ENCODE results near the gene ZNF428. TPM values are rescaled to one million over a fixed set of nuclear protein-coding genes. Genes with fewer than 3 reads are reported as not detected.
A peak's percentile ranks its signal among the peaks of the same experiment; 100 is the strongest.

The ZNF428 gene
- polyA plus RNA-seq, 1 experiment: 34.0 TPM

DNA sequence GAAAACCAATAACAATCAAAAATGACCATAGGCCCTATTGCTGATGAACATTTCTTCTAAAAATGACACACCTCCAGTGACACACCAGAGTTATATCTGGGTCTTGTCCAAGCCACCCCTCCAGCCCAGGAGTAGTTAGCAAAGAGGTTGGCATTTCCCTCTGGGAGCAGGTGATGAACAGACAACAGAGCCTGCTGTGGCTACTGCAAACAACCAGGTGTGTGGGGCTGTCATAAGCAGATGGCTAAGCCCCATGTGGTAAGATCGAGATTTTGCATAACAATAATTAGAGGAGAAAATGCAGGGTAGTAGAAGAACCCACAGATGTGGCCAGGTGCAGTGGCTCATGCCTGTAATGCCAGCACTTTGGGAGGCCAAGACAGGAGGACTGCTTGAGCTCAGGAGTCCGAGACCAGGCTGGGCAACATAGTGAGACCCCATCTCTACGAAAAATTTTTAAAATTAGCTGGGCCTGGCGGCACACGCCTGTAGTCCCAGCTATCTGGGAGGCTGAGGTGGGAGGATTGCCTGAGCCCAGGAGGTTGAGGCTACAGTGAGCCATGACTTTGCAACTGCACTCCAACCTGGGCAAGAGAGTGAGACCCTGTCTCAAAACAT is 49.1 kb downstream of the ZNF428 start:
- Histone ChIP-seq H3K27me3 (ENCODE audit: control insufficient read depth, insufficient read depth, low read length) (no peaks in the 10 kb centered on the region), H3K36me3 (ENCODE audit: control insufficient read depth, insufficient read depth, low read length) (no peaks in the 10 kb centered on the region), H3K4me3 (ENCODE audit: low read depth, low read length) (no peak overlapping the region)
- no peak for DNase-seq (ENCODE audit: low read depth)
- POLR2A ChIA-PET: no interaction called here
- CTCF ChIA-PET: interaction anchor here (6.6 kb wide), 1 partner anchor 15 kb away, joined by 32 read pairs; no protein-coding TSS in a partner anchor
- TF ChIP-seq, protein P1, sequence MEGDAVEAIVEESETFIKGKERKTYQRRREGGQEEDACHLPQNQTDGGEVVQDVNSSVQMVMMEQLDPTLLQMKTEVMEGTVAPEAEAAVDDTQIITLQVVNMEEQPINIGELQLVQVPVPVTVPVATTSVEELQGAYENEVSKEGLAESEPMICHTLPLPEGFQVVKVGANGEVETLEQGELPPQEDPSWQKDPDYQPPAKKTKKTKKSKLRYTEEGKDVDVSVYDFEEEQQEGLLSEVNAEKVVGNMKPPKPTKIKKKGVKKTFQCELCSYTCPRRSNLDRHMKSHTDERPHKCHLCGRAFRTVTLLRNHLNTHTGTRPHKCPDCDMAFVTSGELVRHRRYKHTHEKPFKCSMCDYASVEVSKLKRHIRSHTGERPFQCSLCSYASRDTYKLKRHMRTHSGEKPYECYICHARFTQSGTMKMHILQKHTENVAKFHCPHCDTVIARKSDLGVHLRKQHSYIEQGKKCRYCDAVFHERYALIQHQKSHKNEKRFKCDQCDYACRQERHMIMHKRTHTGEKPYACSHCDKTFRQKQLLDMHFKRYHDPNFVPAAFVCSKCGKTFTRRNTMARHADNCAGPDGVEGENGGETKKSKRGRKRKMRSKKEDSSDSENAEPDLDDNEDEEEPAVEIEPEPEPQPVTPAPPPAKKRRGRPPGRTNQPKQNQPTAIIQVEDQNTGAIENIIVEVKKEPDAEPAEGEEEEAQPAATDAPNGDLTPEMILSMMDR (IDR thresholded peaks at IDR 0.05; ENCODE audit: insufficient read depth, low read depth, low read length): no peak

- no peak overlapping the region for H3K4me3 ChIP-seq (ENCODE audit: low read depth, low read length)
- no peaks in the 10 kb centered on the region for H3K27me3 ChIP-seq (ENCODE audit: control insufficient read depth, insufficient read depth, low read length)
- DNase-seq (ENCODE audit: low read depth): no peak
- no peaks in the 10 kb centered on the region for H3K36me3 ChIP-seq (ENCODE audit: control insufficient read depth, insufficient read depth, low read length)
- TF ChIP-seq, protein P1 (IDR thresholded peaks at IDR 0.05; ENCODE audit: insufficient read depth, low read depth, low read length): no peak
- CTCF ChIA-PET: interaction anchor here (6.6 kb wide), 1 partner anchor 15 kb away, joined by 32 read pairs; no protein-coding TSS in a partner anchor
- POLR2A ChIA-PET: no interaction called here
These were observed 49.8 kb downstream of the ZNF428 start for GRCh38 chr19:43569657-43570056.

DNA sequence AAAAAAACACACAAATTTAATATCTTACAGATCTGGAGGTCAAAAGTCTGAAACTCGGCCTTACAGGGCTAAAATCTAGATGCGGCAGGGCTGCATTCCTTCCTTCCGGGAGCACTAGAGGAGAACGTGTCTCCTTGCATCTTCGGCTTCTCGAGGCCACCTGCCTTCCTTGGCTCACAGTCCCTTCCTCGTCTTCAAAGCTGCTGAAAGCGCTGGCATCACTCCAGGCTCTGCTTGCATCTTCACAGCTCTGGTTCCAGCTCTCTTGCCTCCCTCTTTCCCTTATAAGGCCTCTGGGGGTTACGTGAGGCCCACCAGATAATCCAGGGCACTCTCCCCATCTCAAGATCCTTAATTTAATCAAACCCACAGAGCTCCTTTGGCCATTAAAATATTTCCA is 54.6 kb downstream of the ZNF428 start:
- DNase-seq (ENCODE audit: low read depth): no peak
- no peak overlapping the region for H3K4me3 ChIP-seq (ENCODE audit: low read depth, low read length)
- H3K27me3 ChIP-seq (ENCODE audit: control insufficient read depth, insufficient read depth, low read length): no peaks in the 10 kb centered on the region
- peaks cover 2% of the 10 kb centered on the region for H3K36me3 ChIP-seq (ENCODE audit: control insufficient read depth, insufficient read depth, low read length)
- ChIA-PET CTCF (interaction anchor here (0.6 to 2.6 kb wide), 4 partner anchors 10 to 733 kb away, joined by 3 to 13 read pairs (median 3); partner anchors contain the start of gene XRCC1), POLR2A (no interaction called here)
- TF ChIP-seq, protein P1 (IDR thresholded peaks at IDR 0.05; ENCODE audit: insufficient read depth, low read depth, low read length): no peak

DNA sequence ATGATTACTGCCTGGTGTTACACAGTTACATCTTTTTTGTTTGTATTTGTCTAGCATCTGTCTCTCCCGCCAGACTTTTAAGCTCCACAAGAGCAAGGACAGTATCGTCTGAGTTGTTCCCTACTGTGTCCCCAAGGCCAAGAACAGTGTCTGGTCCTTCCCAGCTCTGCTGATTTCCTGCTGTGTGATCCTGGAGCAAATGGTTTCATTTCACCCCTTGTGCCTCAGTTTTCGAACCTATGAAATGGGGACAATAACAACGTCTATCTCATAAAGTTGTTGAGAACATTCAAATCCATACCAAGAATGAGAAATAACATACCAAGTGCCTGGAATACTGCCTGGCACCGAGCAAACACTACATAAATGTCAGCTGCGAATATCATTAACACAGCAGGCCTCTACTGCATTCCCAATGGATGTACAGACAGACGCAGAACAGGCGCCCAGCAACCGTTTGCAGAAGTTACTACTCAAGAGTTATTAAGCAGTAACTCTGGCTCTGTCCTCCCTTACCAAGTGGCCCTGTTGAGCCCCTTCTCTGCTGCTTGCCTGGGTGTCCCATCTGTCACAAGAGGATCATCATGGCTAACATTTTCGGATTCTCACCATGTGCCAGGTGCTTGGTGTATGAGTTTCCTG is 55.5 kb downstream of the ZNF428 start:
- ChIA-PET CTCF (interaction anchor here (1.3 to 2.6 kb wide), 2 partner anchors 9 kb away, joined by 3 to 13 read pairs; no protein-coding TSS in a partner anchor), POLR2A (no interaction called here)

DNA sequence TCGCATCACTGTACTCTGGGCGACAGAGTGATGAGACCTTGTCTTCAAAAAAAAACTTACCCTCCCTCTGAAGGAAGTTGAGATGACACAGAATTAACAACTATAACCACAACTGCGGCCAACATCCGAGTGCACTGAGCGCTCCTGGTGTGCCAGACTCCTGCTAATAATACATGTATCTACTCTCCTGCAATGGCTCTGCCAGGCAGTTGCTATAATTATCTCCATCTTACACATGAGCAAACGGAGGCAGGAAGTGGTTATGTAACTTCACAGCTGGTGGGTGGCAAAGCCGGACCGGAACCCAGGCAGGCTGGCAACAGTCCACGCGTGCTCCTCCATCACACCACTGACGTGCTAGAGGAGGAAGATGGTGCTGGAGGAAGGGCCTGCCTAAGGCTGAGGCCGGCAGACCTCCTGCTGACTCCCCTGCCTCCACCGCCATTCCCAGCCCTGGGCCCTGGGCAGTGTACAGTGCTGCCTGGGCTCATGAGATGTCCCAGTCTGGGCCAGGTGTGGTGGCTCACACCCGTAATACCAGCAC is 56.7 kb downstream of the ZNF428 start:
- POLR2A ChIA-PET: no interaction called here
- no peaks in the 10 kb centered on the region for H3K27me3 ChIP-seq (ENCODE audit: control insufficient read depth, insufficient read depth, low read length)
- peak; percentile 26 for DNase-seq (ENCODE audit: low read depth)
- CTCF ChIA-PET: interaction anchor here (1.3 kb wide), 1 partner anchor 8 kb away, joined by 3 read pairs; no protein-coding TSS in a partner anchor
- H3K4me3 ChIP-seq (ENCODE audit: low read depth, low read length): no peak overlapping the region
- TF ChIP-seq, protein P1 (IDR thresholded peaks at IDR 0.05; ENCODE audit: insufficient read depth, low read depth, low read length): no peak
- peaks cover 2% of the 10 kb centered on the region for H3K36me3 ChIP-seq (ENCODE audit: control insufficient read depth, insufficient read depth, low read length)

More for the DNA sequence above, 55.5 kb downstream of the ZNF428 start:
- H3K4me3 ChIP-seq (ENCODE audit: low read depth, low read length): no peak overlapping the region
- no peak for DNase-seq (ENCODE audit: low read depth)
- TF ChIP-seq, protein P1 (IDR thresholded peaks at IDR 0.05; ENCODE audit: insufficient read depth, low read depth, low read length): no peak
- no peaks in the 10 kb centered on the region for H3K27me3 ChIP-seq (ENCODE audit: control insufficient read depth, insufficient read depth, low read length)
- peaks cover 2% of the 10 kb centered on the region for H3K36me3 ChIP-seq (ENCODE audit: control insufficient read depth, insufficient read depth, low read length)

Measured in BJ (cell line).